Mucosa of descending colon (tissue), 3 donors: ENCODE data around the gene CRYBB1. TPM values are rescaled to one million over a fixed set of nuclear protein-coding genes. Genes with fewer than 3 reads are reported as not detected.

Experiments
- ATAC-seq: fragments of 200-7000 bp; cut with Tn5 transposase; one replicate; pipeline ENCODE4 v1.9.1; 2020; ENCODE audit warnings: mild to moderate bottlenecking, moderate library complexity
- DNase-seq, 3 donors: peaks; one replicate each; pipeline ENCODE4 v3.0.0-alpha.2; 2020
- H3K36me3 ChIP-seq: fragments of 200-600 bp; one replicate; pipeline ENCODE4 v1.8.0; 2021; ENCODE audit warnings: low read depth, mild to moderate bottlenecking
- H3K4me1 ChIP-seq: fragments of 200-600 bp; one replicate; pipeline ENCODE4 v1.8.0; 2021; ENCODE audit warnings: low read depth, mild to moderate bottlenecking
- H3K4me3 ChIP-seq: fragments of 200-600 bp; one replicate; pipeline ENCODE4 v1.8.0; 2021; ENCODE audit warnings: mild to moderate bottlenecking
- H3K9me3 ChIP-seq: fragments of 200-600 bp; one replicate; pipeline ENCODE4 v1.8.0; 2021; ENCODE audit warnings: mild to moderate bottlenecking
- CTCF ChIP-seq: fragments of 200-600 bp; IDR thresholded peaks from one replicate; pipeline ENCODE4 v1.8.0; 2022; ENCODE audit warnings: antibody characterized with exemption, mild to moderate bottlenecking
- intact Hi-C, 2 donors: fragments of 100-400 bp; cut with DNase I in 1 of 2; cut with micrococcal nuclease in 1 of 2; formaldehyde crosslinking; loops; one replicate each; pipeline versions ENCODE4 v1.11.0 to v1.11.1; 2022; cut with DNase I, micrococcal nuclease
- microRNA-seq: library from miRNA; unstranded; fragments of <30 nt; microRNA quantifications from one replicate; pipeline ENCODE4, GENCODE V29; 2019
- total RNA-seq, 3 donors: library from RNA; stranded (reverse); fragmentation: NEBNext Ultra II Directional in 2 of 3; extraction: Animal tissue kit (Norgen Biotek cat#: 25700) in 2 of 3; gene quantifications; one replicate each; pipeline versions ENCODE4 v1.2.1 to v1.2.4, GENCODE V29; 2021 to 2023
- donor health status: DM: no; HTN: no; CAD: no; lungs with moderate emphysema.
- donor health status: DM: no; HTN: no; CAD: no.
- donor health status: DM: no; HTN: yes; CAD: no.

The CRYBB1 gene
- total RNA-seq, 3 donors from 2014 or later, result 1.0 TPM; not detected in 2

DNA sequence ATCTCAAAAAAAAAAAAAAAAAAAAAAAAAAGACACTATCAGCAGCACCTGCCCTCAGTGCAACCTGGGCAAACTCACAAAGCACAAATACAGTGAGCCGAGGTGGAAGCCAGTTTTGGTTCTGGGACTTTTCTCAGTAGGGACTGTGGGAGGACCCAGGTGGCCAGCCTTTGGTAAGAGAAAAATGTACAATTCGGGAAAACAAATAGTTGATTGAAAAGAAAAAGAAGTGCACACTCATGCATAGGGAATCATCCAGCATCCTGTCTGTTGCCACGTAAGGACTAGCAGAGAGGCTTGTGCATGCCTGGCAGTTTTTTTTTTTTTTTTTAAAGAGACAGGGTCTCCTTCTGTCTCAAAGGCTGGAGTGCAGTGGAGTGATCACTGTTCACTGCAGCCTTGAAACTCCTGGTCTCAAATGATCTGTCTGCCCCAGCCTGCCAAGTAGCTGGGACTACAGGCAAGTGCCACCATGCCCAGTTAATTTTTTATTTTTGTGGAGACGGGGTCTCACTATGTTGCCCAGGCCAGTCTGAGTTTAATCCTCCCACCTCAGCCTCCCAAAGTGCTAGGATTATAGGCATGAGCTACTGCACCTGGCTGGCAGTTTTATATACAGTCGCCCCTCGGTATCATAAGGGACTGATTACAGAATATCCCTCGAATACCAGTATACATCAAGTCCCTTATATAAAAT, 64.6 kb downstream of the CRYBB1 start:
- Histone ChIP-seq H3K36me3 (no peaks in the 10 kb centered on the region), H3K4me1 (no peaks in the 10 kb centered on the region), H3K4me3 (no peak overlapping the region), H3K9me3 (no peaks in the 10 kb centered on the region)
- intact Hi-C loops, result no loop called here
- DNase-seq, result no peak
- no peak for TF ChIP-seq CTCF
- no peak for ATAC-seq

- TF ChIP-seq CTCF, result no peak
- no peaks in the 10 kb centered on the region for H3K4me1 ChIP-seq
- intact Hi-C loops, result no loop called here
Observed at GRCh38 chr22:26552466-26552865, 65.4 kb downstream of the CRYBB1 start.

GRCh38 chr22:26551568-26551967, 66.3 kb downstream of the CRYBB1 start:
- Histone ChIP-seq H3K9me3 (no peaks in the 10 kb centered on the region), H3K4me1 (no peaks in the 10 kb centered on the region), H3K36me3 (no peaks in the 10 kb centered on the region), H3K4me3 (no peak overlapping the region)
- DNase-seq (no peak), ATAC-seq (no peak)
- TF ChIP-seq CTCF, result no peak
- intact Hi-C loops, result no loop called here

More at GRCh38 chr22:26552466-26552865, 65.4 kb downstream of the CRYBB1 start:
- H3K4me3 ChIP-seq, result no peak overlapping the region
- DNase-seq (no peak), ATAC-seq (no peak)
- no peaks in the 10 kb centered on the region for H3K9me3 ChIP-seq
- no peaks in the 10 kb centered on the region for H3K36me3 ChIP-seq

DNA sequence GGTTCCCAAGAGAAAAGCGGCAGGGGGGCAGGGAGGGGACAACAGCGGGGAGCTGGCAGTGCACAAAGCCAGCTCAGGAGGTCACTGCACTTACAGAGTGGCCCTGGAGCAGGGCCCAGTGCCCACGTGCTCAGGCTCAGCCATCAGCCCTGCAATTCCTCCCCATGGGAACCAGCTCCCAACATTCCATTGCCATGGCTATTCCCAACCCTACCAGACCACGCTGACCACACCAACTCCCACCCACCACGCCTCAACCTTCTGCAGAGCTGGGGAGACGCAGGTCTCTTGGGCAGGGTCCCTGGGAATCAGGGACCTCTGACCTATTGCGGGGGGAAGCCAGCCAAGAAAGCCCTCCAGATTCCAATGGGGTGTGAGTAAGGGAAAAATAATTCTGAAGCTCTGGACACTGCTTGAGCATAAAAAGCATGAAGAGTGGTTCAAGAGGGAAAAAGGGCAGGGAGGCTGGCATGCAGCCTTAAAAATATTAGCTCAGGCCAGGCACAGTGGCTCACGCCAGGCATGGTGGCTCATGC, 67.3 kb downstream of the CRYBB1 start:
- DNase-seq (no peak), ATAC-seq (no peak)
- H3K36me3 ChIP-seq, result no peaks in the 10 kb centered on the region
- H3K4me1 ChIP-seq, result no peaks in the 10 kb centered on the region
- intact Hi-C loops, result no loop called here
- TF ChIP-seq CTCF, result no peak
- no peaks in the 10 kb centered on the region for H3K9me3 ChIP-seq
- no peak overlapping the region for H3K4me3 ChIP-seq

- intact Hi-C loops, result no loop called here
- DNase-seq (no peak), ATAC-seq (no peak)
- H3K36me3 ChIP-seq, result no peaks in the 10 kb centered on the region
- no peak for TF ChIP-seq CTCF
- H3K9me3 ChIP-seq, result no peaks in the 10 kb centered on the region
- H3K4me3 ChIP-seq, result no peak overlapping the region
- no peaks in the 10 kb centered on the region for H3K4me1 ChIP-seq
Observed at GRCh38 chr22:26549902-26550497, 67.8 kb downstream of the CRYBB1 start.

Small RNA genes within 50 kb of the gene (microRNA-seq; reads per million reads assigned to microRNA genes)
- 1.6 reads per million for gene MIR548J

Other genes starting within 250 kb of the CRYBB1 start
- 1 to 10 TPM; 2.7 to 3.7 (median 3.5) TPM for gene ASPHD2, start 188.8 kb downstream of the CRYBB1 start, total RNA-seq
- 10 to 100 TPM; 28.6 to 29.2 (median 28.9) TPM for gene HPS4, start 134.2 kb downstream of the CRYBB1 start, total RNA-seq
- 10 to 100 TPM; 11.1 to 19.1 (median 11.2) TPM for gene SRRD, start 134.2 kb downstream of the CRYBB1 start, total RNA-seq
- gene TFIP11, start 105.6 kb downstream of the CRYBB1 start, total RNA-seq, result 10 to 100 TPM; 26.2 to 39.1 (median 34.6) TPM
- 10 to 100 TPM in 2 of 3 donors, 1 to 10 TPM in 1; 9.2 to 13.9 (median 11.7) TPM for gene TPST2, start 27.9 kb downstream of the CRYBB1 start, total RNA-seq
- not detected for gene CRYBA4, start 3.9 kb upstream of the CRYBB1 start, total RNA-seq
- gene MIAT, start 39.6 kb upstream of the CRYBB1 start, total RNA-seq, result 1 to 10 TPM; 3.3 to 7.1 (median 3.5) TPM